Measurements from ENCODE around the gene FOXL3. TPM values are rescaled to one million over a fixed set of nuclear protein-coding genes. Genes with fewer than 3 reads are reported as not detected.

Gene FOXL3
- total RNA-seq, 1 experiment from 2014 or later, result not detected

GRCh38 chr7:250523-250922 lies 39.4 kb upstream of the FOXL3 start:
- Histone ChIP-seq H3K9me3 (ENCODE audit: control insufficient read depth, insufficient read depth, low read depth, low read length) (no peaks in the 10 kb centered on the region), H3K36me3 (ENCODE audit: control insufficient read depth, insufficient read depth, low read length) (no peaks in the 10 kb centered on the region), H3K27me3 (ENCODE audit: control insufficient read depth, insufficient read depth, low read length) (no peaks in the 10 kb centered on the region), H3K4me1 (ENCODE audit: control insufficient read depth, insufficient read depth, low read length) (no peaks in the 10 kb centered on the region), H3K27ac (ENCODE audit: low read length) (no peak overlapping the region), H3K4me3 (ENCODE audit: low read depth in 2 of 2, low read length in 2 of 2) (no peak overlapping the region)
- POLR2A ChIA-PET, result no interaction called here
- in situ Hi-C loops (cut with HindIII; ENCODE audit: low pct_unique_long_range_greater_than_20kb, low sequenced_read_pairs) (no loop called here), intact Hi-C loops (cut with micrococcal nuclease; ENCODE audit: unreplicated experiment) (no loop called here)
- ATAC-seq (no peak), DNase-seq (ENCODE audit: low read depth, low spot score) (no peak)
- no TSS peak for BruUV-seq (replicated peaks)
- no peak for TF ChIP-seq POLR2AphosphoS5 (IDR thresholded peaks at IDR 0.05; ENCODE audit: low read depth, low read length)
- no peak for TF ChIP-seq REST (IDR thresholded peaks at IDR 0.05; ENCODE audit: insufficient read depth in 1 of 2, low read depth in 2 of 2, low read length in 1 of 2)
- TF ChIP-seq, protein P1, sequence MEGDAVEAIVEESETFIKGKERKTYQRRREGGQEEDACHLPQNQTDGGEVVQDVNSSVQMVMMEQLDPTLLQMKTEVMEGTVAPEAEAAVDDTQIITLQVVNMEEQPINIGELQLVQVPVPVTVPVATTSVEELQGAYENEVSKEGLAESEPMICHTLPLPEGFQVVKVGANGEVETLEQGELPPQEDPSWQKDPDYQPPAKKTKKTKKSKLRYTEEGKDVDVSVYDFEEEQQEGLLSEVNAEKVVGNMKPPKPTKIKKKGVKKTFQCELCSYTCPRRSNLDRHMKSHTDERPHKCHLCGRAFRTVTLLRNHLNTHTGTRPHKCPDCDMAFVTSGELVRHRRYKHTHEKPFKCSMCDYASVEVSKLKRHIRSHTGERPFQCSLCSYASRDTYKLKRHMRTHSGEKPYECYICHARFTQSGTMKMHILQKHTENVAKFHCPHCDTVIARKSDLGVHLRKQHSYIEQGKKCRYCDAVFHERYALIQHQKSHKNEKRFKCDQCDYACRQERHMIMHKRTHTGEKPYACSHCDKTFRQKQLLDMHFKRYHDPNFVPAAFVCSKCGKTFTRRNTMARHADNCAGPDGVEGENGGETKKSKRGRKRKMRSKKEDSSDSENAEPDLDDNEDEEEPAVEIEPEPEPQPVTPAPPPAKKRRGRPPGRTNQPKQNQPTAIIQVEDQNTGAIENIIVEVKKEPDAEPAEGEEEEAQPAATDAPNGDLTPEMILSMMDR (IDR thresholded peaks at IDR 0.05), result no peak
- TF ChIP-seq TCF7L2 (IDR thresholded peaks at IDR 0.05; ENCODE audit: low read depth, low read length), result no peak
- no peak for TF ChIP-seq SIN3A (IDR thresholded peaks at IDR 0.05; ENCODE audit: borderline replicate concordance, insufficient read depth, low read depth, low read length)
- CTCF ChIA-PET, result no interaction called here

- H3K36me3 ChIP-seq (ENCODE audit: control insufficient read depth, insufficient read depth, low read length), result no peaks in the 10 kb centered on the region
- intact Hi-C loops (cut with micrococcal nuclease; ENCODE audit: unreplicated experiment), result no loop called here
- no TSS peak for BruUV-seq (replicated peaks)
These were observed 39.0 kb upstream of the FOXL3 start for GRCh38 chr7:251005-251404.

More at GRCh38 chr7:251005-251404, 39.0 kb upstream of the FOXL3 start:
- no peak overlapping the region for H3K27ac ChIP-seq (ENCODE audit: low read length)
- no peak overlapping the region for H3K4me3 ChIP-seq (ENCODE audit: low read depth in 2 of 2, low read length in 2 of 2)
- in situ Hi-C loops (cut with HindIII; ENCODE audit: low pct_unique_long_range_greater_than_20kb, low sequenced_read_pairs), result no loop called here
- ATAC-seq (no peak), DNase-seq (ENCODE audit: low read depth, low spot score) (no peak)
- ChIA-PET CTCF (no interaction called here), POLR2A (no interaction called here)
- H3K4me1 ChIP-seq (ENCODE audit: control insufficient read depth, insufficient read depth, low read length), result no peaks in the 10 kb centered on the region
- no peaks in the 10 kb centered on the region for H3K27me3 ChIP-seq (ENCODE audit: control insufficient read depth, insufficient read depth, low read length)
- TF ChIP-seq REST (IDR thresholded peaks at IDR 0.05; ENCODE audit: insufficient read depth in 1 of 2, low read depth in 2 of 2, low read length in 1 of 2), result no peak
- no peaks in the 10 kb centered on the region for H3K9me3 ChIP-seq (ENCODE audit: control insufficient read depth, insufficient read depth, low read depth, low read length)

All from Panc1 (cell line).